Keratinocyte (primary cell): ENCODE measurements around the gene MRPL28.

Source experiments
- CTCF ChIP-seq, 3 experiments: IDR thresholded peaks in 1 of 3; conservative IDR thresholded peaks in 1 of 3; optimal IDR thresholded peaks in 1 of 3; 2 replicates in 2 of 3; 3 replicates in 1 of 3; pipeline versions ENCODE3 to v1.5.1; 2011; ENCODE audit warnings: low read length in 3 of 3, mild to moderate bottlenecking in 3 of 3, moderate library complexity in 2 of 3, control low read depth in 1 of 3, inconsistent platforms in 1 of 3; ENCODE audit not compliant: insufficient read depth in 2 of 3; ENCODE audit errors: extremely low read depth in 1 of 3
- EZH2 ChIP-seq: IDR thresholded peaks from one replicate; pipeline ENCODE4 v1.6.1; 2012; ENCODE audit warnings: inconsistent platforms, mild to moderate bottlenecking, low read length, moderate library complexity

- TF ChIP-seq CTCF (optimal IDR thresholded peaks at IDR 0.05 in 1 of 3, IDR thresholded peaks at IDR 0.05 in 1 of 3, conservative IDR thresholded peaks at IDR 0.05 in 1 of 3; ENCODE audit: extremely low read depth in 1 of 3, insufficient read depth in 2 of 3, low read length in 3 of 3): no peak
- no peak for TF ChIP-seq EZH2
Observed at GRCh38 chr16:396605-397004, 26.3 kb upstream of the MRPL28 start.
